ENCODE data around the gene ENPP7.

Gene ENPP7

GRCh38 chr17:79721993-79722671, 8.6 kb upstream of the ENPP7 start:
- Histone ChIP-seq H3K9ac (ENCODE audit: low read length) (no peak overlapping the region), H3K9me3 (ENCODE audit: control insufficient read depth, insufficient read depth, low read depth, low read length) (0 out of 2 replicates have a peak, but pooled peaks cover 3% of the 10 kb centered on the region), H3K4me1 (ENCODE audit: control insufficient read depth, insufficient read depth, low read length) (no peaks in the 10 kb centered on the region), H3K27me3 (ENCODE audit: control insufficient read depth, insufficient read depth, low read length) (no peaks in the 10 kb centered on the region), H3K36me3 (ENCODE audit: control insufficient read depth, insufficient read depth, low read length) (no peaks in the 10 kb centered on the region), H3K4me3 (ENCODE audit: low read depth, low read length) (no peak overlapping the region), H3K27ac (ENCODE audit: low read depth, low read length) (no peak overlapping the region)

DNA sequence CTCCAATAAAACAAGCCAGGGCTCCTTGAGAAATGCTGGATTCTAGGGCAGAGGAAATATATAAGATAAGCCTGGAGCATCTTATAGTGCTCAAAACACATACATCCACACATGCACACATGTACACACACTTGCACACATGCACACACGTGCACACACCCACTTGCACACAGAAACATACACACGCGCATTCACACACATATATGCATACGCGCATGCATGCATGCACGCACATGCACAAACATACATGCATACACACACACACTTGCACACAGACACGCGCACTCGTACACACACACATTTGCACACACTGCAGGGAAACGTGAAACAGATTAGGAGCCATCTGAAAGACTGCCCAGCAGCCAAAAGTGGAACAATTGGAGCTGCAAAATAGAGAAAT, 8.0 kb upstream of the ENPP7 start:
- Histone ChIP-seq H3K9me3 (ENCODE audit: control insufficient read depth, insufficient read depth, low read depth, low read length) (0 out of 2 replicates have a peak, but pooled peaks cover 3% of the 10 kb centered on the region), H3K4me1 (ENCODE audit: control insufficient read depth, insufficient read depth, low read length) (no peaks in the 10 kb centered on the region), H3K27ac (ENCODE audit: low read depth, low read length) (no peak overlapping the region), H3K36me3 (ENCODE audit: control insufficient read depth, insufficient read depth, low read length) (no peaks in the 10 kb centered on the region), H3K27me3 (ENCODE audit: control insufficient read depth, insufficient read depth, low read length) (no peaks in the 10 kb centered on the region), H3K9ac (ENCODE audit: low read length) (no peak overlapping the region), H3K4me3 (ENCODE audit: low read depth, low read length) (no peak overlapping the region)

DNA sequence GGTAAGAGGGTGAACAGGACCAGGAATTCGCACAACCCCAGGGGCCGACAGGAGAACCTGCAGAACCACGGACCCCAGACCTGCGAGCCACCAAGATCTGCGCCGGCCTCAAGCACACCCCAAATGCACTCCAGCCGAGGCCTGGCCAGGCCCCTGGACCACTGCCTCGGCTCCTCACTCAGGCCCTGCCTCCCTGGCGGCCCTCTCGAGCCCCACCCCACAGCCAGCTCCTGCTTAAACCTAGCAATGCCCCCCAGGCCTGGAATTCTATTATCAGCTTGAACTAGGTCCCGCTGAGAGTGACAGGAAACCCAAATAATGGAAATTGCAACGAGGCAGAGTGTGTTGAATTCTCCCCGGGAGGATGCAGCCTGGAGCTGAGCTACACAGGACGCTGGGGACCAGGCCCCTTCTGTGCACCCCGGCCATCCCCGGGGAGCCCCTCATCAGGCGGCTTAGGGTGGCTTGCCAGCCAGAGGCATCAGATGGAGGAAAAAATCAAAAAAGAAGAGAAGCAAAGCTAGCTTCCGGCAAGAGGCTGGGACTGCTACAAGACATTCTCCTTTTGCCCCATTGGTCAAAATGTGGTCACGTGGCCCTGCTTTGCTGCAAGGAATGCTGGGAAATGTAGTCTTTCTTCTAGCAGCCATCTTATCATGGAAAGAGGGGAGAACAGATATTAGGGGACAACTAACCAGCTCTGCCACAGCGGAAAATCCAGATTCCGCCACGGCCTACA, 2.4 kb upstream of the ENPP7 start:
- no peaks in the 10 kb centered on the region for H3K36me3 ChIP-seq (ENCODE audit: control insufficient read depth, insufficient read depth, low read length)
- H3K4me1 ChIP-seq (ENCODE audit: control insufficient read depth, insufficient read depth, low read length), result peaks cover 4% of the 10 kb centered on the region
- no peaks in the 10 kb centered on the region for H3K9me3 ChIP-seq (ENCODE audit: control insufficient read depth, insufficient read depth, low read depth, low read length)
- no peaks in the 10 kb centered on the region for H3K27me3 ChIP-seq (ENCODE audit: control insufficient read depth, insufficient read depth, low read length)
- no peak overlapping the region for H3K9ac ChIP-seq (ENCODE audit: low read length)
- H3K27ac ChIP-seq (ENCODE audit: low read depth, low read length), result no peak overlapping the region
- H3K4me3 ChIP-seq (ENCODE audit: low read depth, low read length), result 0 out of 2 replicates have a peak overlapping the region, but pooled peaks have one; percentile 22

DNA sequence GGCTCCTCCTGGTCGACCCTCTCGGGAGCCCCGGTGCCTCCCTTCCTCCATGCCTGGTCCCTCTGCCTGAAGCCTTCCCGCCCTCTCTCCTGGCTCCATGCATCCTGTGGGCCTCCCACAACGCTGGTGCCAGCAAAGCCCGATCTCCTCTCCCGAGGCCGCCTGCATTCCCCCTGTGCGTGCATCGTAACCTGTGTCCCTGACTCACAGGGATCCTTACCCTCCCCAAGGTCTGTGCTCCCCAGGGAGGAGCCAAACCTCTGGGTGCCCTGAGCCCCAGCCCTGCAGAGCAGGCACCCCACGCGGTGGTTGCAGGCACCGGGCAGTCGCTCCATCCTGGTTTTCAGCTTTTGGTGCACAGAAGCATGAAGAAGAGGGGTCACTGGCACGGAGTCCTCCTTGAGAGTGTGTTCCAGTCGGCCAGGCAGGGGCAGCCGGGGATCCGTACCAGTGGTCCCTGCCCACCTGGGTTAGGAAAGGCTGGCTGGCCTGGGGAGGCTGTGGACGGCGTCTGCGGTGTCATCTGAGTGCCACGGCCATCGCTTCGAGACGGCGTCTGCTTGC, 1.8 kb upstream of the ENPP7 start:
- Histone ChIP-seq H3K9ac (ENCODE audit: low read length) (no peak overlapping the region), H3K4me3 (ENCODE audit: low read depth, low read length) (0 out of 2 replicates have a peak overlapping the region, but pooled peaks have one; percentile 5), H3K4me1 (ENCODE audit: control insufficient read depth, insufficient read depth, low read length) (peaks cover 4% of the 10 kb centered on the region), H3K27me3 (ENCODE audit: control insufficient read depth, insufficient read depth, low read length) (no peaks in the 10 kb centered on the region), H3K36me3 (ENCODE audit: control insufficient read depth, insufficient read depth, low read length) (no peaks in the 10 kb centered on the region), H3K27ac (ENCODE audit: low read depth, low read length) (no peak overlapping the region), H3K9me3 (ENCODE audit: control insufficient read depth, insufficient read depth, low read depth, low read length) (no peaks in the 10 kb centered on the region)

- Histone ChIP-seq H3K9ac (ENCODE audit: low read length) (no peak overlapping the region), H3K4me1 (ENCODE audit: control insufficient read depth, insufficient read depth, low read length) (peaks cover 4% of the 10 kb centered on the region), H3K9me3 (ENCODE audit: control insufficient read depth, insufficient read depth, low read depth, low read length) (no peaks in the 10 kb centered on the region), H3K27me3 (ENCODE audit: control insufficient read depth, insufficient read depth, low read length) (no peaks in the 10 kb centered on the region; the same call in 1 of the 2 replicates), H3K4me3 (ENCODE audit: low read depth, low read length) (no peak overlapping the region), H3K36me3 (ENCODE audit: control insufficient read depth, insufficient read depth, low read length) (no peaks in the 10 kb centered on the region), H3K27ac (ENCODE audit: low read depth, low read length) (no peak overlapping the region)
Observed at GRCh38 chr17:79729761-79730160, 982 bp upstream of the ENPP7 start.

DNA sequence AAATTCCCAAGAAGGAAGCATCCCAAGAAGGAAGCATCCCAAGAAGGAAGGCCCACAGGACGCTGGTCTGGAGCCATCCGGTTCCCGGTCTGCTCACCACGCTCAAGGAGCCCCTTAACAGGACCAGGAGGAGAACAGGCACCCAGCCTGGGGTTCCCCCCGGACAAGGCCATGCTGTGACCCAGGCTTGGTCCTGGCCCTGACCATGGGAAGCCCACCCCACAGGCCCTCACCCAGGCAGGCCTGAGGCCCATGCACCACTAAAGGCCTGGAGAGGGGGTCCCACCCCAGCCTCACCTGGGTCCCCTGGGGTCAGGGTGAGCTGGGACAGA, 340 bp upstream of the ENPP7 start:
- Histone ChIP-seq H3K27me3 (ENCODE audit: control insufficient read depth, insufficient read depth, low read length) (no peaks in the 10 kb centered on the region; the same call in 1 of the 2 replicates), H3K36me3 (ENCODE audit: control insufficient read depth, insufficient read depth, low read length) (no peaks in the 10 kb centered on the region), H3K27ac (ENCODE audit: low read depth, low read length) (no peak overlapping the region), H3K9me3 (ENCODE audit: control insufficient read depth, insufficient read depth, low read depth, low read length) (no peaks in the 10 kb centered on the region), H3K9ac (ENCODE audit: low read length) (no peak overlapping the region), H3K4me3 (ENCODE audit: low read depth, low read length) (no peak overlapping the region), H3K4me1 (ENCODE audit: control insufficient read depth, insufficient read depth, low read length) (peaks cover 4% of the 10 kb centered on the region)

GRCh38 chr17:79732254-79732653, 1.5 kb downstream of the ENPP7 start:
- no peak overlapping the region for H3K27ac ChIP-seq (ENCODE audit: low read depth, low read length)

GRCh38 chr17:79732804-79733691, 2.3 kb downstream of the ENPP7 start:
- H3K4me3 ChIP-seq (ENCODE audit: low read depth, low read length), result no peak overlapping the region
- H3K9ac ChIP-seq (ENCODE audit: low read length), result no peak overlapping the region
- no peak overlapping the region for H3K27ac ChIP-seq (ENCODE audit: low read depth, low read length)
- H3K36me3 ChIP-seq (ENCODE audit: control insufficient read depth, insufficient read depth, low read length), result no peaks in the 10 kb centered on the region
- peaks cover 4% of the 10 kb centered on the region for H3K4me1 ChIP-seq (ENCODE audit: control insufficient read depth, insufficient read depth, low read length)
- peaks cover 3% of the 10 kb centered on the region; the same call in 1 of the 2 replicates for H3K27me3 ChIP-seq (ENCODE audit: control insufficient read depth, insufficient read depth, low read length)
- H3K9me3 ChIP-seq (ENCODE audit: control insufficient read depth, insufficient read depth, low read depth, low read length), result no peaks in the 10 kb centered on the region

More at GRCh38 chr17:79732254-79732653, 1.5 kb downstream of the ENPP7 start:
- no peaks in the 10 kb centered on the region; the same call in 1 of the 2 replicates for H3K27me3 ChIP-seq (ENCODE audit: control insufficient read depth, insufficient read depth, low read length)
- no peaks in the 10 kb centered on the region for H3K36me3 ChIP-seq (ENCODE audit: control insufficient read depth, insufficient read depth, low read length)
- no peak overlapping the region for H3K4me3 ChIP-seq (ENCODE audit: low read depth, low read length)
- H3K4me1 ChIP-seq (ENCODE audit: control insufficient read depth, insufficient read depth, low read length), result peaks cover 4% of the 10 kb centered on the region
- no peak overlapping the region for H3K9ac ChIP-seq (ENCODE audit: low read length)
- no peaks in the 10 kb centered on the region for H3K9me3 ChIP-seq (ENCODE audit: control insufficient read depth, insufficient read depth, low read depth, low read length)

DNA sequence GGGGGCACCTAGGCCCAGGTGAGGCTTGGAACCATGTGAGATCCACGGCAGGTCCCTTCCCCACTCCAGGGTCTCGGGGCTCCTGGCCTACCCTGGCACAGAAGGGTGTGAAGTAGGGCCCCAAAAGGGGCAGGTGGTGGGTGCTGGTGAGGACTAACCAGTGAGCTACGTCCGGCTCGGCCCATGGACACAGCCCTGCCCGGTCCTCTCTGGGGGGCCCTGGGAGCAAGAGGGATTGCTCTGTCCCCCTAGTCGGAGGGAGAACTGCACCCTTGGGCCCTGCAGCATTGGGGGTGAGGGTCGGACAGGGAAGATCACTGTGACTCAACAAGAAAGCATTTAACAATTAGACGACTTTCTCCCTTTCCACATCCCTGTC, 2.9 kb downstream of the ENPP7 start:
- Histone ChIP-seq H3K9me3 (ENCODE audit: control insufficient read depth, insufficient read depth, low read depth, low read length) (no peaks in the 10 kb centered on the region), H3K27ac (ENCODE audit: low read depth, low read length) (no peak overlapping the region), H3K27me3 (ENCODE audit: control insufficient read depth, insufficient read depth, low read length) (peaks cover 9% of the 10 kb centered on the region; the same call in 1 of the 2 replicates), H3K9ac (ENCODE audit: low read length) (no peak overlapping the region), H3K4me1 (ENCODE audit: control insufficient read depth, insufficient read depth, low read length) (peaks cover 3% of the 10 kb centered on the region), H3K4me3 (ENCODE audit: low read depth, low read length) (no peak overlapping the region), H3K36me3 (ENCODE audit: control insufficient read depth, insufficient read depth, low read length) (no peaks in the 10 kb centered on the region)

- Histone ChIP-seq H3K27me3 (ENCODE audit: control insufficient read depth, insufficient read depth, low read length) (peaks cover 22% of the 10 kb centered on the region), H3K9me3 (ENCODE audit: control insufficient read depth, insufficient read depth, low read depth, low read length) (no peaks in the 10 kb centered on the region), H3K4me3 (ENCODE audit: low read depth, low read length) (no peak overlapping the region), H3K4me1 (ENCODE audit: control insufficient read depth, insufficient read depth, low read length) (no peaks in the 10 kb centered on the region; the same call in 1 of the 2 replicates), H3K9ac (ENCODE audit: low read length) (no peak overlapping the region), H3K36me3 (ENCODE audit: control insufficient read depth, insufficient read depth, low read length) (no peaks in the 10 kb centered on the region), H3K27ac (ENCODE audit: low read depth, low read length) (no peak overlapping the region)
Observed at GRCh38 chr17:79735096-79735495, 4.4 kb downstream of the ENPP7 start.

Data from HUES6 (cell line).